ENCODE data around the gene CLN6.

DNA sequence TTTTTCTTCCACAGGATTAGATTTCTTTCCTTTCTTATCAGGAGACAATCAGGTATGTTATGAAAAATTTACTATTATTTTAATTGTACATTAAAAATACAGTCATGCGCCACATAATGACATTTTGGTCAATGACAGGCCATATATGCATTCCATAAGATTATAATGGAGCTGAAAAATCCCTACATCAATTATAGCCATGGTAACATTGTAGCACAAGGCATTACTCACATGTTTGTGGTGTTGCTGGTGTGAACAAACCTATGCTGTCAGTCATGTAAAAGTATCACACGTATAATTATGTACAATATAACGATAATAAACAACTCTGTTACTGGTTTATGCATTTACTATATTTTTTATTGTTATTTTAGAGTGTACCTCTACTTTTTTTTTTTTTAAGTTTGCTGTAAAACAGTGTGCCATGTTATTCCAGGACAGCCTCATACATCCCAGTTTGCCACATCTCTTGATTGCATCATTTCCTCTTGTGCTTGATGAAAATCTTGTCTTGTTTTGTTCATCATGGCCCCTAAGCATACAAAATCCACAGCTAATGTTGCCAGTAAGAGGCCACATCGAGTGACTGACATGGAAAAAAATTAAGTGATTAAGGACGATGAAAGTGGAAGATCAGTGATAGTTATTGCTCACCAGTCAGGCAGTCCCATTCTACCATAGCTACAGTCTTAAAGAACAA lies 45.8 kb downstream of the CLN6 start:
- TF ChIP-seq EZH2 (IDR thresholded peaks at IDR 0.05; ENCODE audit: borderline replicate concordance) (no peak), EZH2phosphoT487 (IDR thresholded peaks at IDR 0.05; ENCODE audit: low read depth, severe bottlenecking, unreplicated experiment) (no peak)
- TF ChIP-seq, protein P1, sequence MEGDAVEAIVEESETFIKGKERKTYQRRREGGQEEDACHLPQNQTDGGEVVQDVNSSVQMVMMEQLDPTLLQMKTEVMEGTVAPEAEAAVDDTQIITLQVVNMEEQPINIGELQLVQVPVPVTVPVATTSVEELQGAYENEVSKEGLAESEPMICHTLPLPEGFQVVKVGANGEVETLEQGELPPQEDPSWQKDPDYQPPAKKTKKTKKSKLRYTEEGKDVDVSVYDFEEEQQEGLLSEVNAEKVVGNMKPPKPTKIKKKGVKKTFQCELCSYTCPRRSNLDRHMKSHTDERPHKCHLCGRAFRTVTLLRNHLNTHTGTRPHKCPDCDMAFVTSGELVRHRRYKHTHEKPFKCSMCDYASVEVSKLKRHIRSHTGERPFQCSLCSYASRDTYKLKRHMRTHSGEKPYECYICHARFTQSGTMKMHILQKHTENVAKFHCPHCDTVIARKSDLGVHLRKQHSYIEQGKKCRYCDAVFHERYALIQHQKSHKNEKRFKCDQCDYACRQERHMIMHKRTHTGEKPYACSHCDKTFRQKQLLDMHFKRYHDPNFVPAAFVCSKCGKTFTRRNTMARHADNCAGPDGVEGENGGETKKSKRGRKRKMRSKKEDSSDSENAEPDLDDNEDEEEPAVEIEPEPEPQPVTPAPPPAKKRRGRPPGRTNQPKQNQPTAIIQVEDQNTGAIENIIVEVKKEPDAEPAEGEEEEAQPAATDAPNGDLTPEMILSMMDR (IDR thresholded peaks at IDR 0.05; ENCODE audit: poor library complexity), result no peak
